HTERT RPE-1 (cell line): ENCODE measurements around the gene DOP1A.

Source experiments
- in situ Hi-C: fragments of 300-500 bp; cut with MboI; formaldehyde crosslinking; loops from 4 replicates; pipeline ENCODE4 v1.14.3; 2020; ENCODE audit warnings: low sequenced_read_pairs

The DOP1A gene

GRCh38 chr6:83067448-83068439 lies at the start of gene DOP1A:
Gene DOP1A, plus strand, starts transcription at chr6:83067671. Its CDS starts 29,307 bp downstream, at chr6:83096978.
- in situ Hi-C loops: no loop called here

- in situ Hi-C loops: no loop called here
Measured at GRCh38 chr6:83019741-83020140, 47.7 kb upstream of the DOP1A start.

GRCh38 chr6:83031689-83032088 lies 35.8 kb upstream of the DOP1A start:
- in situ Hi-C loops: no loop called here

GRCh38 chr6:83038246-83038645 lies 29.2 kb upstream of the DOP1A start:
- in situ Hi-C loops: no loop called here

GRCh38 chr6:83042467-83043053 lies 24.9 kb upstream of the DOP1A start:
- in situ Hi-C loops: no loop called here

- in situ Hi-C loops: no loop called here
Measured at GRCh38 chr6:83044091-83044768, 23.2 kb upstream of the DOP1A start.

GRCh38 chr6:83047065-83047754 lies 20.3 kb upstream of the DOP1A start:
- in situ Hi-C loops: no loop called here

- in situ Hi-C loops: no loop called here
Measured at GRCh38 chr6:83051377-83052172, 15.9 kb upstream of the DOP1A start.

- in situ Hi-C loops: no loop called here
Measured at GRCh38 chr6:83053678-83054077, 13.8 kb upstream of the DOP1A start.

GRCh38 chr6:83055366-83055964 lies 12.0 kb upstream of the DOP1A start:
- in situ Hi-C loops: no loop called here

GRCh38 chr6:83057705-83058321 lies 9.7 kb upstream of the DOP1A start:
- in situ Hi-C loops: no loop called here

- in situ Hi-C loops: no loop called here
Measured at GRCh38 chr6:83061190-83061589, 6.3 kb upstream of the DOP1A start.

- in situ Hi-C loops: no loop called here
Measured at GRCh38 chr6:83062225-83062624, 5.2 kb upstream of the DOP1A start.

GRCh38 chr6:83065511-83066192 lies 1.8 kb upstream of the DOP1A start, which contains the start of gene UBE3D:
Gene UBE3D, minus strand, starts transcription at chr6:83065841. Its CDS starts 123 bp downstream, at chr6:83065718.
- in situ Hi-C loops: no loop called here

GRCh38 chr6:83068616-83069015 lies 1.1 kb downstream of the DOP1A start:
- in situ Hi-C loops: no loop called here

GRCh38 chr6:83069633-83070032 lies 2.2 kb downstream of the DOP1A start:
- in situ Hi-C loops: no loop called here

- in situ Hi-C loops: no loop called here
Measured at GRCh38 chr6:83071023-83071422, 3.6 kb downstream of the DOP1A start.

GRCh38 chr6:83071707-83072106 lies 4.2 kb downstream of the DOP1A start:
- in situ Hi-C loops: no loop called here

GRCh38 chr6:83072726-83073125 lies 5.3 kb downstream of the DOP1A start:
- in situ Hi-C loops: no loop called here
